IPS-15b (cell line): ENCODE measurements around the gene AOPEP.

Experiments
- H3K27me3 ChIP-seq: one replicate; pipeline ENCODE4 v1.6.1; 2013; ENCODE audit warnings: low read length; ENCODE audit not compliant: control insufficient read depth, insufficient read depth
- H3K36me3 ChIP-seq: one replicate; pipeline ENCODE4 v1.6.1; 2013; ENCODE audit warnings: low read length; ENCODE audit not compliant: control insufficient read depth, insufficient read depth
- H3K4me1 ChIP-seq: one replicate; pipeline ENCODE4 v1.6.1; 2013; ENCODE audit warnings: mild to moderate bottlenecking, low read length; ENCODE audit not compliant: control insufficient read depth, insufficient read depth
- H3K4me3 ChIP-seq: one replicate; pipeline ENCODE4 v1.5.1; 2013; ENCODE audit warnings: low read depth, low read length
- H3K9ac ChIP-seq: one replicate; pipeline ENCODE4 v1.6.1; 2013; ENCODE audit warnings: low read depth, mild to moderate bottlenecking, low read length
- H3K9me3 ChIP-seq: one replicate; pipeline ENCODE4 v1.6.1; 2013; ENCODE audit warnings: mild to moderate bottlenecking, low read length; ENCODE audit not compliant: control insufficient read depth, insufficient read depth

AOPEP gene

GRCh38 chr9:95135756-95136155, 409.3 kb downstream of the AOPEP start:
- H3K4me1 ChIP-seq, result peaks cover 10% of the 10 kb centered on the region

More at GRCh38 chr9:95135756-95136155, 409.3 kb downstream of the AOPEP start:
- Histone ChIP-seq H3K4me3 (no peak overlapping the region), H3K27me3 (no peaks in the 10 kb centered on the region), H3K36me3 (no peaks in the 10 kb centered on the region), H3K9me3 (no peaks in the 10 kb centered on the region), H3K9ac (no peak overlapping the region)
